HG03521 (cell line): ENCODE results near the gene KRTAP10-8.
"Not testable (repeated sequence)": the region's sequence is repeated elsewhere in the genome, so short reads cannot be mapped to it uniquely, and the experiment has no call there.

ENCODE experiments used
- ATAC-seq: cut with Tn5 transposase; IDR thresholded peaks from one replicate; pipeline ENCODE4 v1.9.1; 2021; ENCODE audit warnings: mild to moderate bottlenecking, moderate library complexity; ENCODE audit not compliant: unreplicated experiment

Gene KRTAP10-8

GRCh38 chr21:44643741-44644310 lies 31.9 kb downstream of the KRTAP10-8 start:
- ATAC-seq: no peak

DNA sequence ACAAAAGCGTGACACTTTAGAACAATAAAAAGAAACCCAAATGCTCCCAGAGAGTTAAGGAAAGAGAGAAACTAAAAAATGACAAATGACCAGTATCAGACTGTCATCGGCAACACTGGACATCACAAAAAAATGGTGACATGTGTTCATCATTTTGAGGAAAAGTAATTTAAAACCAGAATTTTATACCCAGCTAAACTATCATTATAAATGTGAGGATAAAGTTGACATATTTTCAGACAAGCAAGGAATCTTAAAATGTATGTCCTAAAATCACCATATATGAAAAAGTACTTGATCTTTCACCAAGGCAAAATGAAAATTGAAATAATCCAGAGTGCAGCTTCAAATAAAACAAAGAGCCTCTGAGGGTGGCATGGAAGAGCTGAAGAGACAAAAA lies 33.0 kb downstream of the KRTAP10-8 start:
- no peak for ATAC-seq

GRCh38 chr21:44646366-44647221 lies 34.7 kb downstream of the KRTAP10-8 start, which contains the start of gene KRTAP10-11:
Gene KRTAP10-11, plus strand, starts transcription at chr21:44646414. Its CDS starts 45 bp downstream, at chr21:44646459.
- ATAC-seq: not testable (repeated sequence)

- ATAC-seq: no peak
These were observed 35.3 kb downstream of the KRTAP10-8 start for GRCh38 chr21:44647222-44647552.

DNA sequence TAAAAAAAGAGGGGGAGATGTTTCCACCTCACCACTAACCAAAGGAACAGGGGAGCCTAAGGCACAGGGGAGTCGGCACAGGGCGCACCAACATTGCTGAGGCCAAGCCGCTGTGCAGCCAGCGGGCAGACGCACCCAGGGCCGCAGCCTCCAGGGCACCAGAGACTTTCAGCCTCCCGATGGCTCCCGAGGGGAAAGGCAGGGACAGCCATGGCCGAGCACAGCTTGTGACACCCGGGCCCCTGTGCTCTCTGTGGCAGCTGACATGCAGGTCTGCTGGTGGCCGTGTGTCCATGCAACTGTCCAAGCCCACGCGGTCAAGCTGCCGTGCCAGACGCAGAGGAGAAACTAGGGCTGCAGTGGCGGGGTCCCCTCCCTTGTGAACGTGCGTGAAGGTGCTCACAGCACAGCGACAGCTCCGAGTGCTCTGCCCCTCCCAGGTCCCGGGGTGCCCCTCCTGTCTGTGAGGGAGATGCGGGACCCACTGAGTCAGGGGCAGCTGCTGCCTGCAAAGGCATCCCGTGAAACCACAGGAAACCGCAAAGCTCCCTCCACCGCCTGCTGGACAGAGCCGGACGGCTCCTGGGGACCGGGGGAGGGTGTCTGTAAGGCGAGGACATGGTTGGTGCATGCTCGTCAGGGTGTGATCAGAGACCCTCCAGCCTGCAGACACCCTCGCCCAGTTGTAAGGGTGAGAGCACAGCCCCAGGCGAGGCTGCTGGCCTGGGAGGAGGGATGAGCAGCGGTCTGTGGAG lies 36.9 kb downstream of the KRTAP10-8 start:
- ATAC-seq: no peak

DNA sequence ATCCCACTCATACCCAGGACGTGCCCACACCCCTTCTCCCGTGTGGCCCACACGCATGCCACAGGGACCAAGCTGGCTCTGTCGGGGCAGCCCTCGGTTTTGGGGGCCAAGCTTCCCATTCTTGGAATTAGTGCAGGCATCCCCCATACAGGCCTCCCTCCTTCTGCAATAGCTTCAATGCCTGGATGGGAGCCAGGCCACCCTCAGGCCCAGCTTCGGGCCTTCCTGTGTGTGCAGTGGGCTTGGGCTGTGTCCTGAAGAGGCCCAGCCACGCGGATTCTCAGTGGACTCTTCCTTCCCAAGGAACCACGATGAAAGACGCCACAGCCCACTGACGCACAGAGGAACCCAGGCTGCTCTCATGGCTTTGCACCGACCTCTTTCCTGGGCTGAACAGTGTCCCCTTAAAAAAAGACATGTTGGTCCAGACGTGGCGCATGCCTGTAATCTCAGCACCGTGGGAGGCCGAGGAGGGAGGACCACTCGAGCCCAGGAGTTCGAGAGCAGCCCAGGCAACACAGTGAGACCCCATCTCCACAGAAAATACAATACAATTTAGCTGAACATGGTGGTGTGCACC lies 37.7 kb downstream of the KRTAP10-8 start:
- ATAC-seq: no peak

DNA sequence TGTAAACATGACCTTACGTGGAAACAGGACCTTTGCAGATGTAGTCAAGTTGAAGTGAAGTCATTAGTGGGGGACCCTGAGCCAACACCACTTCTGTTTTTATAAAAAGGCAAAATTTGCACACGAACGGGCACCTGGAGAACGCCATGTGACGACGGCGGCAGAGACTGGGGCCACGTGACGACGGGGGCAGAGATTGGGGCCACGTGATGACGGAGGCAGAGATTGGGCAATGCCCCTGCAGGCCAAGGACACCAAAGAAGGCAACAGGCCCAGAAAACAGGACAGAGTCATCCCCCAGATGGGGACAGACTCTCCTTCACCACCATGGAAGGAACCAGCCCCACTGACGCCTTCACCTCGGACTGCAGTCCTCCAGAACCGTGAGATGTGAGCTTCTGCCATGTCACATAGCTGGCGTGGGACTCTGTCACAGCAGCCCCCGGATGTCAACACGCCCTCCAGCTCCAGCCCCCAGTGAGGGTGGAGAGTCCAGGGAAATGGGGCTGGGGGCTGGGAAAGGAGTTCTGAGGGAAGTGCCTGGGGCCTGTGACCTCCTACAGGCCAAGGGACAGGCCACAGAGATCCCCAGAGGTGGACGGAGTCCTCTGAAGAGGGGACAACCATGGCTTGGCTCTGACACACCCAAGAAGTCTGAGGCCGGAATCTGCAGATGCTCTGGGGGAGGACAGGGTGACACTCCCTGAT lies 38.5 kb downstream of the KRTAP10-8 start:
- no peak for ATAC-seq

DNA sequence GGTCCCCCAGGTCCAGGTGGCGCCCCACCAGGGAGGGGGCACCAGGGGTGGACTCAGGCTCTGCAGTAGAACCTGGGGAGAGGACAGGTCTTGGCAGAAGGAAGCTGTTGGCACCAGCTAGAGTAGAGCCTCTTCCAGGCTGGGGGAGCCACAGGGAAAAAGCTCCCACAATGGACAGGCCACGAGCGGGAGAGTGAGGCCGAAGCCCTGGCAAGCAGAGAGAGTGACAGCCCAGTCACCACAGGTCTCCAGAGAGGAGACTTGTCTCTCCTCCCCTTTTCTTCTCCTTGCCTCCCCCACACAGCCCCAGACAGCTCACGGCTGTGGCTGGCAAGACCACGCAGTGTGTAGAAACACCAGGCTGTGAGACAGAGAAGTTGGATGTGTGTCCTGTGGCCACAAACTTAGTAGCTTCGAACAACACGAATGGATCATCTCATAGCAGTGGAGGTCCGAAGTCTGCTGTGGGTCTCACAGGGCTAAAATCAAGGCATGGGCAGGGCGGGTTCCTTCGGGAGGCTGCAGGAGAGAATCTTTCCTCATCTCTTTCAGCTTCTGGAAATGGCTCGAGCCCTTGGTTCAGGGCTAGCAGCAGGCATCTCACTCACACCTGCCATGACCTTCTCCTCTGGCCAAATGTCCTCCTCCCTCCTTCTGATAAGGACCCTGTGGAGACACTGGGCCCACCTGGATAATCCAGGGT lies 39.2 kb downstream of the KRTAP10-8 start:
- ATAC-seq: no peak

- ATAC-seq: no peak
These were observed 41.2 kb downstream of the KRTAP10-8 start for GRCh38 chr21:44653123-44653522.

DNA sequence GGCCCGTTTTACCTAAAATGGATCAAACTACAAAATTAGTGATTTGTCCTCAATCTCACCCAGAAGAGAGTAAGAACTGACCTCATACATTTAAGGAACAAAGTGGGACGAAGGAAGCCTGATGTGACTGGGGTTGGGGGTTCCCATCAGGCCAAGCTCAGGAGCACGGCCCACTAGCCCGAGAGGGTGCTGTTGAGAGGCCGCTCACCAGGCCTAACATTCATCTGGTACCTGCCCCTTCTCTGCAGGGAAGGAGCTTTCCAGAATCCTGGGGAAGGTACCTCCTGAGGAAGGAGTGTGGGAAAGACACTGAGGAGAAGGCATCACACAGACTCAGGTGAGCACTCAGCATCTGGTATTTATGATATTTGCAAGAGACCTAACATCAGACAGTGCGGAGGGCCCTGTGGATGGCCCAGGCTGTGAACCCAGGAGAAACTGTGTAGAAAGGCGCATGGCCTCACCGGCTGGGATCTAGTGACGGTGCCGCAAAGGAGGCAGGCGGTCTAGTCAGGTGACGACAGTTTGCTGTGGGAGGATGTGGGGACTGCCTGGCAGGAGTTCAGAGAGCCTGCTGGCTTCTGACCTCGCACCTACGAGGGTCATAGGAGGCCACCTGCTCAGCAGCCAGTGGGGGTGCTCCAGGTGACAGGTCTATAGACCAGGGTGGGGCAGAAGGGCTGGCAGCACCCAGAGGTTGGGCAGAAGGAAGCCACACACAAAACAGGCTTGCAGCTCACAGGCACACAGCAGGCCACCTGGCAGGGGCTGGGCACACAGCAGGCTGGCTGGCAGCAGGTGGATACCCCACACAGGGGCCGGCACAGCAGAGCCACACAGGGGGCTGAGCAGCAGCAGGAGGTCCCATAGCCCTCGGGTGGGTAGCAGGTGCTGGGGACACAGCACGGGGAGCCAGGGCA lies 42.0 kb downstream of the KRTAP10-8 start:
- no peak for ATAC-seq

DNA sequence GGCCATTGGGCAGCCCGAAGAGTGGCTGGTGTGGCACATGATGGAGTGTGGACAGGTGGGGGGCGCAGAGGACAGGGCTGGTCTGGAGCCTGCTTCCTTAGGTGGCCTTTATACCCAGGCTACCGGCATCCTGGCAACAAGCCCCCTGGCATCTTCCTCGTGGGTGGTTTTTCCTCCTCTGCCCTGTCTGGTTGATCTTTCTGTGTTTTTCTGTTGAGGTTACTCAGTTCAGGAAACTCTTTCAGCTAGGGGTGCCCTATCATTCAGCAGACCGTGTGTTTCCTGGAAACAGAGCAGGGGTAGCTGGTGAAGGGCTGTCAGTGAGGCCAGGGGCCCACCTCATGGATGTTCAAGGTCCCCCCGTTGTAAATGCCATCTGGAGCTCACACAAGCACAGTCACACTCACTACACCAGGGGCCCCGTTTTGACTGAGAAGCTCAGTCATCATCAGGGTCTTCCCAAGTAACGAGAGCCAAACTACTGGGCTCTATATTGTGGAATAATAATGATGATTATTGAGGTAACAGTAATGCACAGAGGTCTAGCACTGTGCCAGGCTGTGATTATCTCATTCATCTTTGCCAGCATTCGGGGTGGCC lies 42.8 kb downstream of the KRTAP10-8 start, which contains the start of gene KRTAP12-4:
KRTAP12-4 (minus strand) TSS at position 84 of the 600 bp plus-strand sequence; CDS start at position 39, 45 bp downstream.
- ATAC-seq: no peak

DNA sequence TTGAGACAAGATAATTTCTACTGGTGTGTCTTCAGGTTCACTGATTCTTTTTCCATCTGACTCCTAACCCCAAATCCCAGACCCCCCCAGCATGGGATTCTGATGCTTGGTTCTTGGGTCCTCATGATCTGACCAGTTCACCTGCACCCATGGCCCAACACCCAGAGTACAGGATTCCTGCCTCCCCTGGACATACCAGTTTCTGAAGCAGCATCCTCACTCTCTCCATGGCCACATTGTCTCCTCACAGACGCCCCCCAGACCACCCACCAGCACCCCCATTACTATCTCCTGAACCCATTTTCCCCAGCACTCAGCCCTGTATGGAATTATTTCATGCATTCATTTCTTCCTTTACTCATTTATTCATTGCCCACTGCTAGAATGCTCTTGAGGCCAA lies 45.0 kb downstream of the KRTAP10-8 start:
- ATAC-seq: no peak

GRCh38 chr21:44657635-44658540 lies 46.0 kb downstream of the KRTAP10-8 start, which contains the start of gene KRTAP12-3:
Gene KRTAP12-3, plus strand, starts transcription at chr21:44657932. Its CDS starts 48 bp downstream, at chr21:44657980.
- no peak for ATAC-seq

GRCh38 chr21:44658541-44658910 lies 46.6 kb downstream of the KRTAP10-8 start:
- ATAC-seq: no peak

GRCh38 chr21:44658913-44659595 lies 47.2 kb downstream of the KRTAP10-8 start:
- no peak for ATAC-seq

GRCh38 chr21:44661567-44661966 lies 49.7 kb downstream of the KRTAP10-8 start:
- ATAC-seq: not testable (repeated sequence)
